CD4-positive, alpha-beta T cell treated with Interleukin-21 for 1 hour (primary cell): ENCODE measurements around the gene PAN3.

Experiments
- DNase-seq: peaks from one replicate; pipeline ENCODE4 v3.0.0-alpha.2; 2020

Gene PAN3

DNA sequence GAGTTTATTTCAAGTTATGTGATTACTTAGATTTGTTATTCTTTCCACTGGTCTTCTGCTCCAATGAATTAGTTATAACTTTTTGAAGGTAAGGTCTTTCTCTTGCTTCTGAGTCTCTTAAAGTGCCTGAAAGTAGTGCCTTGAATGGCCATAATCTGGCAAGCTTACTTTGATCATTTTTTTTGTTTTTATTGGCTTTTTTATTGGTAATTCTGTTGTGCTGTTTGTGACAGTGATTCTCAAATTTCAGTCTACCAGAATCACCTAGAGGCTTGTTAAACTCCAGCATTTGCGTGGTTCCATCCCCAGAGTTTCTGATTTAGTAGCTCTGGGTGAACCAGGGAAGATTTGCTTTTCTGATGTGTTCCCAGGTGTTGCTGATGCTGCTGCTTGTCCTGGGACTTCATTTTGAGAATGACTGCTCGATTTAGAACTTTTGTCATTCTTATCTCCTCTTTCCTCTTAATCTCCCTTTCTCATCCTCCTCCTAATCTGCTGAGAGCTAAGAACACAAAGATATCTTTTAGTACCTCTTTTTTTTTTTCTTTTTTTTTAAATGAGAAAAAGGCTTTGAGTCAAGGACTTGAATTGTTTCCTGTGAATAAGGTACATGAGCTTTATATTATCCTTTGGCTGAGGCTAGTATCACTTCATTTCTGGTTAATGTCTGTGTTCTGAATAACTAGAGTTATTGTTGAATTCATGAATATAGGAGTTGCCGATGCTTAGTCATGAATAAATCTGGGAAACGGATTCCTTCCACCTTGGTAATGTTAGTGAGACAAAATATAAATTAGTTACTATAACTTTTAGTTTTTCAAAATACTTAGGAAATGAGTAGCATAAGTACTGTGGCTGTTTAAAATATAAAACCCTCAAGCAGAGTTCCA, 91.4 kb downstream of the PAN3 start:
- no peak for DNase-seq

DNA sequence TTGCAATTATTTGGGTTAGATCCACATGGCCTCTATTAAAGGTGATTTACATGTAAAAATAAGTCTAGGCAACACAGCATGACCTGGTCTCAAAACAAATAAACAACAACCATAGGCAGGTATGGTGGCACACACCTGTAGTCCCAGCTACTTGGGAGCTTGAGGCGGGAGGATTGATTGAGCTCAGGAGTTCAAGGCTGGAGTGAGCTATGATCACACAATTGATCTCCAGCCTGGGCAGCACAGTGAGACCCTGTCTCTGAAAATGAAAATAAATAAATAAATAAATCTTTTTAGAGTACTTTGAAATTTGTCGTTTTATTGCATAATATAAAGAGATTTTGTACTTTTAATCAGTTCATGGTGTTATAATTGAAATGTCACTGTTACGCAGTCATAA, 93.3 kb downstream of the PAN3 start:
- no peak for DNase-seq

DNA sequence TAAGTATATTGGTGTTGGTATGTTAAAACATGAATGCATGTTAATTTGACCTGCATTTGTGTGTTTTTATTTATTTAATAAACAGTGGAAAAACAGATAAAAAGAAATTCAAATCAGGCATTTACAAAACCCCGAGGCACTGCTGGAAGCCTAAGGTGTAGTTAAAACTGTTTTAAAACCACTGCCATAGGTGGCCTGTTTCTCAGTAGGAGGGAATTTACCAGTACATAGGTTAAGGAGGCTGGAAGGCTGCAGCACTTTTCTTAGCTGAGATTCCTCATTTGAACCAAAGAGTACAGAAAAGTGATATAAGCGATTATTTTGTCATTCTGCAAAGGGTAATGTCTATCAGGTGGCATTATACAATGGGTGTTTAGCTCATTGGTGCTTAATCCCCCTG, 99.6 kb downstream of the PAN3 start:
- no peak for DNase-seq

DNA sequence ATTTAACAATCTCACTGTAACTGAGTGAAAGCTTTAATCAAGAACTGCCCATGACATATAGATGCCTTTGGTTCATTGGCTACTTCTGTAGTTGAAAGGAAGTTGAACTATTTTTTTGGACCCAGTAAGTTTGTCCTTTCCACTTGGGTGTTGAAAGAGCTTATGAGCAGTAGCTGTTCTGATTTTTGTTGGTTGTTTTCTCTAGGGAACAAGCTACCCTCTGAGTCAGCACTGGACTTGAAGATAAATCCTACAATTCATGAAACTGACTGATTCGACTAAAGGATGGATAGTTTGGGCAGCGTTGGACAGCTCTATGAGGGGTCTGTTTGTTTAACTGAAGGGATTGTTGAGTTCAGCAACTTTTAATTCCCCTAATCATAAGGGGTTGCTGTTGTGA, 101.0 kb downstream of the PAN3 start:
- DNase-seq: no peak

DNA sequence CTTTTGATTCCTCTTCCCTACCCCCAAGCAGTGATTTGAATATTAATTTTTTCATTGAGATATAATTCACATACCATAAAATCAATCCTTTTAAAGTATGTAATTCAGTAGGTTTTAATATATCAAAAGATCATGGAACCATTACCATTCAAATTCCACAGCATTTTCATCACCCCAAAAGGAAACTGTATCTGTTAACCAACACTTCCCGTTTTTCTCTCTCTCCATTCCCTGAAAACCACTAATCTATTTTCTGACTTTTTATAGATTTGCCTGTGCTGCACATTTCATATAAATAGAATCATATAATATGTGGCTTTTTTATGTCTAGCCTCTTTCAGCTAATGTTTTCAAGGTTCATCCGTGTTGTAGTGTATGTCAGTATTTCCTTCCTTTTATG, 107.1 kb downstream of the PAN3 start:
- no peak for DNase-seq

DNA sequence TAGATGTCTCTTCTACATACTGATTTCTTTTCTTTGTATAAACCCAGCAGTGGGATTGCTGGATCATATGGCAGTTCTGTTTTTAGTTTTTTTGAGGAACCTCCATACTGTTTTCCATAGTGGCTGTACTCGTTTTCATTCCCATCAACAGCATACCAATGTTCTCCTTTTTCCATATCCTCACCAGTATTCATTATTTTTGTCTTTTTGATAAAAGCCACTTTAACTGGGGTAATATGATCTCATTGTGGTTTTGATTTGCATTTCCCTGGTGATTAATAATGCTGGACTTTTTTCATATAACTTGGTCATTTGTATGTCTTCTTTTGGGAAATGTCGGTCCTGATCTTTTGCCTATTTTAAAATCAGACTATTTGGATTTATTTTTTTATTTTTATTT, 108.5 kb downstream of the PAN3 start:
- no peak for DNase-seq

DNA sequence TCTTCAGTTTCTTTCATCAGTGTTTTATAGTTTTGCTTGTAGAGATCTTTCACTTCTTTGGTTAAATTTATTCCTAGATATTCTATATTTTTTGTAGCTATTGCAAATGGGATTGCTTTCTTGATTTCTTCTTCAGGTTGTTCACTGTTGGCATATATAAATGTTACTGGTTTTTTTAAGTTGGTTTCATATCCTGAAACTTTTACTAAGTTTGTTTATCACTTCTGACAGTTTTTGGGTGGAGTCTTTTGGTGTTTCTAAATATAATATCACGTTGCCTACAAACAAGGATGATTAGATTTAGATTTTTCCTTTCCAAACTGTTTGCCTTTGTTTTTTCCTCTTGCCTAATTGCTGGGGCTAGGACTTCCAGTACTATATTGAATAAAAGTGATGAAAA, 109.7 kb downstream of the PAN3 start:
- no peak for DNase-seq

DNA sequence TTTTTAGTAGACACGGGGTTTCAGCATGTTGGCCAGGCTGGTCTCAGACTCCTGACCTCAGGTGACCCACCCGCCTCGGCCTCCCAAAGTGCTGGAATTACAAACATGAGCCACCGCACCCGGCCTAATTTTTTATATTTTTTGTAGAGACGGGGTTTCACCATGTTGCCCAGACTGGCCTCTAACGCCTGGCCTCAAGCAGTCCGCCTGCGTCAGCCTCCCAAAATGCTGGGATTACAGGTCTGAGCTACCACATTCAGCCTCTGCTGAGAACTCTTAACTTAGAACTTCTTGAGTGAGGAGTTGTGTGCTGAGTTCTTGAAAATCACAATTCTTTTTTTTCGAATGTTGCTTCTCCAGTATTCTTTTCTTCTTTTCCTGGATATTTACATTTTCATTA, 112.2 kb downstream of the PAN3 start:
- no peak for DNase-seq

DNA sequence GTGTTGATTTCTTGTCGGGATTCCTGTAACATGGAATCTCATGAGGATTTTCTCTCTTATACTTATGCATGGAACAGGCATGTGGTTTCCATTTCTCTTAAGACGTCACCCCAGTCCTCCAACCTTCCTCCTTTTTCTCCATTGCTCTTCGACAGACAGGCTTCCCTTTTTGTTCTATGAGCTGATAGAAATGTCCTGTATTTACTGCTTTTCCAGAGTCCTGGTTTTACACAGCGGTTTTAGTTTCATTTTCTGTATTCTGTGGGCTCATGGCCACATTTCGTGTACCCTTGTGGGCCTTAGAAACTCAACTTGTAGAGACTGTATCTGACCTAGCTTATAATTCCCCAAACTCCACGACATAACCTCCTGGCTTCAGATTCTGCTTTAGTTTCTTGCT, 113.1 kb downstream of the PAN3 start:
- no peak for DNase-seq

DNA sequence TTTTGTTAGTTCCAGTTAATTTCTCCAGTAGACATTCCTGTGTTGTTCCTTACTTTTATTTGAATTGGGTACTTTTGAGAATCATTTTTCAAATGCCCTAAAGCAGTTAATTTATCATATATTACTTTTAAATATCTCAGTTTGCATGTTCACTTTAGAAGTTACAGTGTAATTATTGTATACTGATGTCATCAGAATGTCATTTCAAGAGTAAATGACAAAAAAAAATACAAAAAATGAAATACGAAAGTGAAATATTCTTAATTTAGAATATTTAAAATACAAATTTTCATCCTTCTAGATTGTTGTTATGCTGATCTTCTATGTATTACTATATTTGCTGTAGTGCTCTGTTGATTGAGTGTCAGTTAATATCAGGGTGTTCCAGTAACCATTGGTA, 114.2 kb downstream of the PAN3 start:
- DNase-seq: no peak

DNA sequence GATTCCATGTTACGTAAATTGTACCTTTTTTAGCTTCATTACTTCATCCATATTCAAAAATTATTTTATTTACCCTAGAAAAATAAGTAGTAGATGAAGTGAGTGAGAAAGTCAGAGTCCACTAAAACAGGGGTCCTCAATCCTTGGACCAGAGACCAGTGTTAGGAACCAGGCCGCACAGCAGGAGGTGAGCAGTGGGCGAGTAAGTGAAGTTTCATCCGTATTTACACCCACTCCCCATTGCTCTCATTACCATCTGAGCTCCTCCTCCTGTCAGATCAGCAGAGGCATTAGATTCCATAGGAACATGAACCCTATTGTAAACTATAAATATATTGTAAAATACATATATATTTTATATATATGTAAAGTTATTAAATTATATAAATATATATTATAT, 119.0 kb downstream of the PAN3 start:
- no peak for DNase-seq

DNA sequence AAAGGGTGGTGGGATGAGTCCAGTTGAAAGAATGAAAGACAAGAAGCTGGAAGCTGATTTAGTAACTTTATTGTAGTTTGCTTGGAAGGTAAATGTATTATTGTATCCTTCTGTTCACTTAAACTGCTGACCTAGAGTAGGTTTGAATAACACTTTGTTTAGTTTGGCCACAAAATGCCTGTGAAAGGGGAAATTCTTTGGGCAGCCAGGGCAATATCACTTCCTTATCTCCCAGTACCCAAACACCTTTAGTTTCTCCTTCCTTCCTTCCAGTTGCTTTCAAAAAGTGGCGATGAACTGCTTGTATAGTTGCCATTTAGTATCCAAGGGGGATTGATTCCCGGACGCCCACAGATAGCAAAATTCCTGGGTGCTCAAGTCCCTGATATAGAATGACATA, 120.1 kb downstream of the PAN3 start:
- DNase-seq: no peak

DNA sequence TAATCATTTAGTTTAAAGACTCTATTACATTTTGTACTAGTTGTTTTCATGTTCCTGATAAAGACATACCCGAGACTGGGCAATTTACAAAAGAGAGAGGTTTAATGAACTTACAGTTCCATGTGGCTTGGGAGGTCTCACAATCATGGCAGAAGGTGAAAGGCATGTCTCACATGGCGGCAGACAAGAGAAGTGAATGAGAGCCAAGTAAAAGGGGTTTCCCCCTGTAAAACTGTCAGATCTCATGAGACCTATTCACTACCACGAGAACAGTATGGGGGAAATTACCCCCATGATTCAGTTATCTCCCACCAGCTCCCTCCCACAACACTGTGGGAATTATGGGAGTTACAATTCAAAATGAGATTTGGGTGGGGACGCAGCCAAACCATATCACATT, 129.2 kb downstream of the PAN3 start:
- DNase-seq: no peak

DNA sequence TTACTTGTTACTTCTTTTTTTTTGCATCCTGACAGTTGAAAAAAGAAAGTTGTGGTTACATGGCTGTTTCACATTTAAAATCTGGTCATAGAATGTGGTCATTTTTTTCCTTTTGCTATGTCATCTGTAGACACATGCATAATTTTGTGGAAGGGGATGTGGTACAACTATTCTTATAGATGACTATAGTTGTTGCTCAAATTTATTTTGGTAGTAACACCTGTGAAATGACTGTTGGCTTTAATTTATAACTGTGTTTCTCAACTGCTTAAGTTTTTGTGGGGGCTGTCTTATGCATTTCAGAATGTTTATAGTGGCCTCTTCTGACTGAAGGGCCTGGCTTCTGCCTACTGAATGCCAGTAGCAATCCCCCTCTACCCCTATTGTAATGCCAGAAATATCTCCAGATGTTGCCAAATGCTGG, 130.5 kb downstream of the PAN3 start:
- DNase-seq: peak; percentile 26

DNA sequence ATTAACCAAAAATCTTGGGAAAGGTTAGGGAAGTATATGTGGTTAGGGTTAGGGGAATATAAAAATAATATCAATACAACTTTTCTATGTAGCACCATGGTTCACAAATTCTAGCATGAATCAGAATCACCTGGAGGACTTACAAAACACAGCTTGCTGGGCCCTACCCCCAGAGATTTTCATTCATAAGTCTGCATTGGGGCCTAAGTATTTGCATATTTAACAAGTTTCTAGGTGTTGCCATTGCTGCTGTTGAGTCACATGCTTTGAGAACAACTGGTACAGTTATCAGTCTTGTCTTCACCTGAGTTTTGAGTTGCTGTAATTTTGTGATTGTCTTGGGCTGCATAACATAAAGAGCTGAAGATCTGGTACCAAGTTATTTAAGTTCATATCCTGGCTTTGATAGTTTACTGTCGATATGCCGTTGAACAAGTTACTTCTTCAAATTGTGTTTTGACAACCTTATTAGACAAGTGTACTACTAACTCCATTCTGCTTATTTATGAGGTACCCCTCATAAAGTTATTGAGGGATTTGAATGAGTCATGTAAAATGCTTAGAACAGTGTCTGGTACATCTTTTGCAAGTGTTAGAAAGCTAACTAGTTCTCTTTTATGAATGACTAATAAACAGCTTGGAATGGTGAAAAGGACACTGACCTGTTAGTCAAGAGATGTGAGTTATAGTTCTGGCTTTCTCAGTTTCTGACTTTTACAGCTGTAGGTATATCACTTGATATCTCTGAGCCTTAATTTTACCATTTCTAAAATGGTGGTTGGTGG, 132.9 kb downstream of the PAN3 start:
- no peak for DNase-seq

DNA sequence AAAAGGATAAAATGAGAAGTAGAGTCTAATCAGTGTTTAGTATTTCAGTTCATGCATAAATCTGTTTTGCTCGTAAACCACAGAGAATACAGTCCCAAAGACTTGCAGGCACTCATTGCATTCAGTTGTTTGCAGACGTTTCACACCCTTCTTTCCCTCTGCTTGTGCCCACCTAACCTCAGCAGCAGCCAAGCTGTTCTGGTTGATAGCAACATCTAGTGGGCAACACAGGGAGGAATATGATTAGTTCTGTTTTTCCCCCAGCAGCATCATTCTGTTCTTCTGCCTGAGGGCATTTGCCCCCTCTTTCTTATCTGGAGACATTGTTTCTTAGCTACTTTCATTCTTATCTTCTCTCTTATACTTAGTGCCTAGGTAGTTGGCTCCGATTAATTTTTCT, 135.6 kb downstream of the PAN3 start:
- no peak for DNase-seq

DNA sequence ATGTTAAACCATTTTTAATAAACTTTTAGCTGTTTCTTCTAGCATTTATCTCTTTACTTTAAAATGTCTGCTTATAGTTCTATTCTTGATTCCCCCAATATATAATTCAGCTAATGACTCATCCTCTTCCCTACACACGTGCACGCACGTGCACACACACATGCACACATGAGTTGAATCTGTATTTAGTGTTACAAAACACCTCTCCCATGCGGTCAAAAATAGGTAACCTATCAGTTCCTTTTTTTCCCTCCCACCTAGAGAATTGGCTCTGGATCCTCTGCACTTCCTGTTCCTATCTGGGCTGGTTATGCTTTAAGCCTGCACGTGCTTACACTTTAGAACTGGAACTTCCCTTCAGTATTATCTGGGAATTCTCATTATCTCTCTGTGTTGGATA, 144.1 kb downstream of the PAN3 start:
- no peak for DNase-seq

DNA sequence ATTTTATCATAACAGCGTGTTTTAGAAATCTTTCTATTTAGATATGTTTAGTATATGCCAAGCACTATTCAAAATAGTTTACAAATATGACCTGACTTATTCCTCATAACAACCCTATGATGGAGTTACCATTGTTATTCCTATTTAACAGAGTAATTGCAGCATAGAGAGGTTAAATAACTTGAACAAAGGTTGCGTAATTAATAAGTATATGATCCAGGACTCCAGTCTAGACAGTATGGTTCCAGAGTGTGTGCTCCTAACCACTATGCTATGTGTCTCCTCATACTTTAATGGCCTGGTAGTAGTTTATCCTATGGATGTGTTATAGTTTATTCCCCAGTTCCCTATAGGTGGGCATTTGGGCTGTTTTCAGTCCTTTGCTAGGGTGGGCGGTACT, 145.3 kb downstream of the PAN3 start:
- no peak for DNase-seq

DNA sequence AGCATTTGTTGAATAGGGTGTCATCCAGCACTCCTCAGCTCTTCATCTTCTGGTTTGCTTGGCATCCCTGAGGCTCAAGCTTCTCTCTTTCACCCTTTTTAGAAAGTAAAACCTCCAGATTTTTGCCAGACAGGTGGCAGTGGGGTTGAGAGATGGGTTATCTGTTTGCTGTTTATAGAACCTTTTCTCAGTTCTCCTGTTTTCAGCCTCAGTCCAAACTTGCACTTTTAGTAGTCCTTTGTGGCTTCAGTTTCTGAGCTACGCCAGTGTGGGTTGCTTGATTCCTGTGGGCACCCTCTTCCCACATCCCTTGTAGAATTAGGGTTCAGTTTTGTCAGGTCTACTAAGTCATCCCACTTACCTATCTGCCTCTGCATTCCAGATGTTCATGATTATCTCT, 147.9 kb downstream of the PAN3 start:
- no peak for DNase-seq

DNA sequence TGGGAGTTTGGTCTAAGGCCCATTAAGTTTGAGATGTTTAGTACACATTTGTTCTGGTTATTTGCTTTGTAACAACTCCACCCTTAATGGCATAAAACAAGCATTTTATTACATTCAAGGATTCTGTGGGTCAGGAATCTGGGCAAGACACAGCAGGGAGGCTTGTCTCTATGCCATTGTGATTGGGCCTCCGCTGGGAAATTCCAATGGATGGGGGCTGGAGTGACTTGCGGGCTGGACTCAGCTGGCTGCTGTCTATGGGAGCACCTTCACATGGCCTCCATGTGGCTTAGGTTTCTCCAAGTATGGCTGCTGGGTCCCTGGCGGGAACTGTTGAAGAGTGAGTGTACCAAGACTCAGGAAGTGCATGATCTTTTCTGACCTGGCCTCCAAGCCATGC, 159.0 kb downstream of the PAN3 start:
- DNase-seq: no peak

DNA sequence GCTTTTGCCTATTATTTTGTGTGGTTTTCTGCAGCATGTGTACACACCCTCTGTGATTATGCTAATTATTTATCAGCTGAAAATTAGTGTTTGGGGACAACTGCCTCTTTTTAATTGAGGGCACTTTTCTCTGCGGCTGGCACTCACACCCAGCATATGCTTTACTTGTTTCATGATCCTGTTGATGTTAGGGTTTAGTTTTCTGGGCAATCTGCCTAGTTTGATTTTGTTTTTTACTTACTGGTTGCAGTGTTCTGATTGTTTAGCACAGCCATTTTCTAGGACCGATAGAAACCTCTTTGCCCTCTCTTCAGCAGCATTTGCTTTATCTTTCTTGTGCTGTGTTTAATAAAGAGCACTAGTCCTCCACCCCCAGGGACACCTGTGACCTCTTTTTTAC, 161.6 kb downstream of the PAN3 start:
- DNase-seq: no peak

DNA sequence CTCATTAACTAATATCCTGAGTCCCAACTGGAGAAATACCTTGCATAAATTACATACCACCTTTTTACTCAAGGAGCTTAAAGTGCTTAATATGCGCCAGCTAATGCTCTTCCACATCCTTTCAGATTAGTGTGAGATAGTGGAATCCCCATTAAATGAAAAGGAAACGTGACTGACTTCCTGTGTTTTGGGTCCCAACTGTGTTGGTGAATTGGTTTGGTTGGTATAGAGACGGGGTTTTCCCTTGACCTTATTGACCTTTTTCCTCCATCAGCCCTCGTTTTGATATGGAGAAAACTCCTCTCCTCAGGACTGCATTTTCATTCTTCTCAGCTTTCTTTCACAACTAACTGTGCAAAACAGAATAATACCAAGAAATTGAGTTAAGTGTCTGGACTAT, 163.5 kb downstream of the PAN3 start:
- no peak for DNase-seq

DNA sequence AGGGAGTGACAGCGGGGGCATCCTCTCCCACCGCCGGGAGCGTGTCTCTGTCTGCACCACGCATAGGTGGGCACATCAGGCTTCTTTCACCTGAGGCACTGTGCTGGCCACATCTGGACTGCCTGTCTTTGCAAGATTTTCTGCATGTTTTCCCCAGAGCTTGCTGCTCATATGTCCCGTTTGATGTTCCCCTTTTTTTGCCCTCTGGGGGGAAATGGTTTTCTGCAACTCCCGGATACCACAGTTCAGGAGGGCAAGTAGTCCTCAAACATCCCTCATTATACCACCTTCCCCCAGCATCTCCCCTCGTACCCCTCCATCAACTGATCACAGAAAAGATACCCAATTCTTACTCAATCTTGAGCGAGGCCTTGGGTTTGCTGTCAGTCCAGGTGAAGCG, 168.0 kb downstream of the PAN3 start:
- no peak for DNase-seq

DNA sequence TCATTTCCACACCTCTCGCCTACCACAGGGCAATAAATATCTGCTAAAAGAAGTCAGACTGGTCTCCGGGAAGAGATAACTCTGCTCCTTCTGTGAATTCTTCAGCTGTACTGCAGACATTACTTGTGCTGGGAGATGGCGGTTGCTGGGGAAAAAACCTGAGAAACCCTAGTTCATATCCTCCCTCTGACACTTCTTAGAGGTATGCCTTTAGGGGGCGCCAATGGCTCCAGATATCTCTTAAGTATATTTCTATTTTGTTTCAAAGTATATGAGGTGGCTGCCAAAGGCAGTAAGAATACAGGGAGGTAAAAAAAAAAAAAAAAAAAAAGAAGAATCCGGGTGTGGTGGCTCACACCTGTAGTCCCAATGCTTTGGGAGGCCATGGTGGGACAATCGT, 175.2 kb downstream of the PAN3 start:
- no peak for DNase-seq

DNA sequence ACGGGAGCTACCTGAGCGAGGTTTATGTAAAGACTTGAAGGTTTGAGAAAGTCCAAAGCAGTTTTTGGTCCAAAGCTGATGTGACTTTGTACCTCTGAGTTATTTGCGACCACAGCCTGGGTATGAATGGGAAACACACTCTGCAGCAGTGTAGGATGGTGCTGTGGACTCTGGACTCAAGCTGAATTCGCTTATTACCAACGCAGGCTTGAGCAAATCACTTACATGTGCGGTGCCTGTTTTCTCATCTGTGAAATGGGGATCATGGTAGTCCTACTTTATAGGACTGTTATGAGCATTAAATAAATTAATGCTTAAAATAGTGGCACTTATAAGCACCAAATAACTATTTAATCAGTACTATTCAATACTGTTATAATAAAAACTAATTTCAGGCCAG, 176.5 kb downstream of the PAN3 start:
- no peak for DNase-seq
